GM19240 (cell line): ENCODE results near the gene PCCA.
"Not testable (repeated sequence)": the region's sequence is repeated elsewhere in the genome, so short reads cannot be mapped to it uniquely, and the experiment has no call there.

Source experiments
- DNase-seq: peaks from one replicate; pipeline ENCODE4 v3.0.0; 2011; ENCODE audit warnings: low spot score; ENCODE audit not compliant: insufficient read length

Gene PCCA

GRCh38 chr13:100088644-100089464, at the start of gene PCCA:
Gene PCCA (plus strand): TSS chr13:100089093. CDS start chr13:100089121, 28 bp downstream.
- DNase-seq, result peak; percentile 90

- DNase-seq, result no peak
Measured at GRCh38 chr13:100039740-100040139, 49.2 kb upstream of the PCCA start.

- DNase-seq, result no peak
Measured at GRCh38 chr13:100040196-100040595, 48.7 kb upstream of the PCCA start.

- DNase-seq, result no peak
Measured at GRCh38 chr13:100044936-100045335, 44.0 kb upstream of the PCCA start.

DNA sequence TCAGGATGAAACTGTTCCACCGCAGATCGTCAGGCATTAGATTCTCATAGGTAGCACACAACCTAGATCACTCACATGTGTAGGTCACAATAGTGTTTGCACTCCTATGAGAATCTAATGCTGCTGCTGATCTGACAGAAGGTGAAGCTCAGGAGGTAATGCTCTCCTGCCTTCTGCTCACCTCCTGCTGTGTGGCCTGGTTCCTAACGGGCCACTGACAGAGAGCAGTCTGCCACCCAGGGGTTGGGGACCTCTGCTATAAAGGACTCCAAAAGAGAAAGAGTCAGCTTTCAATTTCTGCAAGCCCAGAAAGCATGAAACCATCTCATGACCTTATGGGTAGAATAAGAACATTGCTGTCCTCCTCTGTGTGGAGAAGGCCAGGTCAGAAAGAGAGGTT, 43.5 kb upstream of the PCCA start:
- DNase-seq, result no peak

- no peak for DNase-seq
Measured at GRCh38 chr13:100051070-100051469, 37.8 kb upstream of the PCCA start.

GRCh38 chr13:100059827-100060226, 29.1 kb upstream of the PCCA start:
- no peak for DNase-seq

- no peak for DNase-seq
Measured at GRCh38 chr13:100063333-100063732, 25.6 kb upstream of the PCCA start.

- DNase-seq, result no peak
Measured at GRCh38 chr13:100063906-100064305, 25.0 kb upstream of the PCCA start.

DNA sequence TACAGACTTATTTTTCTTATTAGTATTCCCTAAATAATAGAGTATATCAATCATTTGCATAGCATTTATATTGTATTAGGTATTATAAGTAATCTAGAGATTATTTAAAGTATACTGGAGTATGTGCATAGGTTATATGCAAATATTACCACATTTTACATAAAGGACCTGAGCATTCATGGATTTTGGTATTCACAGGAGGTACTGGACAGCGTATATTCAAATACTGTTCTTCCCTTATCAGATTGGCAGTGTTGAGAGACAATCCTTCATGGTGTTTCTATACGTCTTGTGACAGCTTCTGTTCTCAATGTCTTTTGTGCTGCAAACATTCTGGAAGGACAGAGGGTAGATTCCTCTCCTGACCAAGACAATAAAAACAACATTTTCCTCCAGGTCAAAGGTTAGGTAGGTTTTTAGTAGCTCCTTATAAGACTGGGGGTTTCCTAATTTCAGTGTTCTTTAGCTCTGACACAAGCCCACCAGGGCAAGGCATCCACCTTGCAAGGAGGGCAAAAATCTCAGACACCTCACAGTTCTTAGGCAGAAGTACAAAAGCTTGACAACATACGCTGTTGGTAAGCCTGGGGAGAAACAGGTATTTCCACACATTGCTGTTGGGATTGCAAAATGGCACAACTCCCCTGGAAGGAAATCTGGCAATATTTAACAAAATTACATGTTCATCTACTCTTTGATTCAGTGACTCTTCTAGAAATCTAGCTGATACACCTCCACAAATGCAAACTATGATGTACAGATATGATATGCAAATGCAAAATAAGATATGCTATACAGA, 20.6 kb upstream of the PCCA start:
- no peak for DNase-seq

DNA sequence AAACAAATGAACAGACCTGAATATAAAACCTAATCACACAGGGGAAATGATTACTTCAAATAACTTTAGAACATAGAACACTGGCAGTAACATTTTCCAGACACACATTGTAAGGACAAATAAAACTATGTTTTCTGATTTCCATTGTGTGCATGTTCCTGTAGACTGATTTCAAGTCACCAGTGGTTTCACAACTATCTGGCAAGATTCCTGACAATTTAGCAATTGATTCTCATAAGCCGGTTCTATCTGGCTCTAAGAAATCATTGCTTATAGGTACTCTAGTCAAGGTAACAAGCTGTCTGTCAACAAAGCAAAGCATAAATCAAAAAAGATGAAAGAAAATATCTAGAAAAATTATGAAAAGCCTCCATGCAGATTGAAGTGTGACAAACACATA, 19.6 kb upstream of the PCCA start:
- no peak for DNase-seq

DNA sequence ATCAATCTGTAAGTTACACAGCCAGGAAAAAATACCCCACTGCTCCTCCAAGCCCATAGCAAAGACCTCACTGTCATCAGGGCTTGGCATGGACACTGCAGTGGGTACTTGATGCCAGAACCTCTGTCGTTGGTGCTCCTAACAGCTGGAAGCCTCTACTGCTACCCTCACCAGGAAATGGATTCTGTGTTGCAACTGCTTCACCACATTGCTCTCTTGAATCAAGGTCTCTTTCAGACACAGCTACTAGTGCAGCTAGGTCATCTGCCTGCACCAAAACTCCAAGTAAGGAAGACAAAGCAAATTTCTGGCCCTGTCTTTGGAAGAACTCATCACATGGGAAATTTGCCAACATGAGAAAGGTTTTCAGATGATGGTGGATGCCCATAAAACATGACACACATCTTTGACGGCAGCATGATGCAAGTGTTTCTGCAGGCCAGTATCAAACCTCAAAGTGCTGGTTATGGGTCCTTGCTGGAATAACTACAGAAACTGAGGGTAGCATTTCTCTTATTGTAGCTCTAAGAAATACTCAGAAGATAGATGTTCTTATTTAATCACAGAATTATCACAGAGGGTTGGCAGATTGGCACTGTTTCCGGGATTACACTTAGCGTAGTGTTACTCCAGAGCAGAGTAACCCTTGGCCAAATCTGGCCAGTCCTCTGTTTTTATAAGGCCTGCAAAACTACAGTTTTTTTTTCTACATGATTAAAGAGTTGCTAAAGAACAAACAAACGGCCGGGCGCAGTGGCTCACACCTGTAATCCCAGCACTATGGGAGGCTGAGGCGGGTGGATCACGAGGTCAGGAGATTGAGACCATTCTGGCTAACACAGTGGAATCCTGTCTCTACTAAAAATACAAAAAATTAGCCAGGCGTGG, 12.9 kb upstream of the PCCA start:
- DNase-seq, result no peak

DNA sequence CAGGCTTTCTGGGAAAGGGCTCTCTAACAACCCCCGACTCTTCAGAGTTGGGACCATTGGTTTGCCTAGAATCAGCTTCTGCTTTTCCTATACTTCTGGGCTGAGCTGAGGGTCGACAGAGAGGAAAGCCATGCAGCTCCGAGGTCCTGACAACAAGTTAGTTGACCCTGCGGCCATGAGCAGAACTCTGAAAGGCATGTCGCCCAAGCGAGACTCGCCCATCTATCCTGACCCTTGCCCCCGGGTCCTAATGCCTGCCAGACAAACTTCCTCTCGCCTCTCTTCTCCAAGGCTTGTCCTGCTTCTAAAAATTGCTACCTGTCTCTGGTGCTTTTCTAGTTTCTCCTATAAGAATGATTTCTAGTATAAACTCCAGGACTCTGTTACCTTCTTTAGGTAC, 9.9 kb upstream of the PCCA start:
- not testable (repeated sequence) for DNase-seq

DNA sequence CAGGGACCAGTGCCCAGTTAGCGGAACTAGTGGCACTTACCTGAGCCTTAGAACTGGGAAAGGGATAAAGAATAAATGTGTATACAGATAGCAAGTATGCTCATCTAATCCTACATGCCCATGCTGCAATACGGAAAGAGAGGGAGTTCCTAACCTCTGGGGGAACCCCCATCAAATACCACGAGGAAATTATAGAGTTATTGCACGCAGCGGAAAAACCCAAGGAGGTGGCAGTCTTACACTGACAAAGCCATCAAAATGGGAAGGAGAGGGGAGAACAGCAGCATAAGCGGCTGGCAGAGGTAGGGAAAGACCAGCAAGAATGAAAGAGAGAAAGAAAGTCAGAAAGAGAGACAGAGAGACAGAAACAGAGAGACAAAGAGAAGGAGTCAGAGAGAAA, 5.5 kb upstream of the PCCA start:
- not testable (repeated sequence) for DNase-seq

GRCh38 chr13:100088273-100088643, 635 bp upstream of the PCCA start:
- no peak for DNase-seq

GRCh38 chr13:100089465-100090032, 656 bp downstream of the PCCA start:
- DNase-seq, result no peak

- no peak for DNase-seq
Measured at GRCh38 chr13:100090861-100091260, 2.0 kb downstream of the PCCA start.

DNA sequence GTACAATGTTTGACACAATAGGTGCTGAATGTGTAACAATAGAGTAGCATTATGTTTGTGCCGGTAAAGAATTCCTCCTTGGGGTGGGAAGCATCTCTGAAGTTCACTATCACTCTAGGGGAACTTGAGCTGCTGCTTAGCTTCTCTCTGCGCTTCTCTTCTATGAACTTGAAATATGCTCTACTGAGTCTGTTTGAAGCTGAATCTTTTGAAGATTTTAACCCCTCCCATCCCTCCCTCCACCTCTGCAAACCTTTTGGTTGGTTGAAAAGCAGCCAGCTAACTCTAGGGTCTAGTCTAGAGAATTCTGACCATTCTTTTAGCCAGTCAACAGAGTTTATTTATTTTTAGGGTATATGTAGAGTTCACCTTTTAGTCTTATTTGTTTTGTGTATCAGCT, 2.5 kb downstream of the PCCA start:
- DNase-seq, result no peak

DNA sequence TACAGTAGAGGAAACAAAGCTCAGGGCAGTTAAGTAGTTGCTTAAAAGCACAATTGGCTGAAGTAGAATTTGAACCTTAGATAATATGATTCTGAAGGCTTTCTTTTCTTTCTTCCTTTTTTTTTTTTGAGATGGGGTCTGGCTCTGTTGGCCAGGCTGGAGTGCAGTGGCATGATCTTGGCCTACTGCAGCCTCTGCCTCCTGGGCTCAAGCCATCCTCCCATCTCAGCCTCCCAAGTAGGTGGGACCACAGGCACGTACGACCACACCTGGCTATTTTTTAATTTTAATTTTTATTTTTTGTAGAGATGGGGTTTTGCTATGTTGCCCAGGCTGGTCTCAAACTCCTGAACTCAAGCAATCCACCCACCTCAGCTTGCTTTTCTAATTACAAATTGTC, 3.4 kb downstream of the PCCA start:
- not testable (repeated sequence) for DNase-seq

GRCh38 chr13:100095498-100095897, 6.6 kb downstream of the PCCA start:
- DNase-seq, result no peak

- no peak for DNase-seq
Measured at GRCh38 chr13:100096526-100096925, 7.6 kb downstream of the PCCA start.
